IPS-15b (cell line): ENCODE results near the gene PTOV1.
"Not testable (repeated sequence)": the region's sequence is repeated elsewhere in the genome, so short reads cannot be mapped to it uniquely, and the experiment has no call there.

ENCODE experiments used
- H3K27me3 ChIP-seq: one replicate; pipeline ENCODE4 v1.6.1; 2013; ENCODE audit warnings: low read length; ENCODE audit not compliant: control insufficient read depth, insufficient read depth
- H3K36me3 ChIP-seq: one replicate; pipeline ENCODE4 v1.6.1; 2013; ENCODE audit warnings: low read length; ENCODE audit not compliant: control insufficient read depth, insufficient read depth
- H3K4me1 ChIP-seq: one replicate; pipeline ENCODE4 v1.6.1; 2013; ENCODE audit warnings: mild to moderate bottlenecking, low read length; ENCODE audit not compliant: control insufficient read depth, insufficient read depth
- H3K4me3 ChIP-seq: one replicate; pipeline ENCODE4 v1.5.1; 2013; ENCODE audit warnings: low read depth, low read length
- H3K9ac ChIP-seq: one replicate; pipeline ENCODE4 v1.6.1; 2013; ENCODE audit warnings: low read depth, mild to moderate bottlenecking, low read length
- H3K9me3 ChIP-seq: one replicate; pipeline ENCODE4 v1.6.1; 2013; ENCODE audit warnings: mild to moderate bottlenecking, low read length; ENCODE audit not compliant: control insufficient read depth, insufficient read depth

PTOV1 gene

GRCh38 chr19:49809160-49809940 is 41.6 kb upstream of the PTOV1 start:
- peaks cover 6% of the 10 kb centered on the region for H3K36me3 ChIP-seq
- peaks cover 5% of the 10 kb centered on the region for H3K4me1 ChIP-seq
- H3K27me3 ChIP-seq, result no peaks in the 10 kb centered on the region
- no peak overlapping the region for H3K9ac ChIP-seq
- no peaks in the 10 kb centered on the region for H3K9me3 ChIP-seq
- H3K4me3 ChIP-seq, result peak overlapping the region; percentile 70

GRCh38 chr19:49809941-49810389 is 41.0 kb upstream of the PTOV1 start:
- no peaks in the 10 kb centered on the region for H3K27me3 ChIP-seq
- H3K4me1 ChIP-seq, result peaks cover 5% of the 10 kb centered on the region
- peaks cover 6% of the 10 kb centered on the region for H3K36me3 ChIP-seq
- no peaks in the 10 kb centered on the region for H3K9me3 ChIP-seq
- no peak overlapping the region for H3K4me3 ChIP-seq
- no peak overlapping the region for H3K9ac ChIP-seq

GRCh38 chr19:49811328-49811727 is 39.6 kb upstream of the PTOV1 start:
- Histone ChIP-seq H3K9ac (no peak overlapping the region), H3K36me3 (peaks cover 4% of the 10 kb centered on the region), H3K27me3 (no peaks in the 10 kb centered on the region), H3K4me3 (no peak overlapping the region), H3K9me3 (no peaks in the 10 kb centered on the region), H3K4me1 (peaks cover 5% of the 10 kb centered on the region)

- peak overlapping the region; percentile 83 for H3K4me3 ChIP-seq
- no peaks in the 10 kb centered on the region for H3K36me3 ChIP-seq
- H3K4me1 ChIP-seq, result peaks cover 5% of the 10 kb centered on the region
- H3K27me3 ChIP-seq, result no peaks in the 10 kb centered on the region
- H3K9ac ChIP-seq, result peak overlapping the region; percentile 4
- H3K9me3 ChIP-seq, result no peaks in the 10 kb centered on the region
These were observed 38.4 kb upstream of the PTOV1 start for GRCh38 chr19:49812452-49812996.

GRCh38 chr19:49812997-49813861 is 37.7 kb upstream of the PTOV1 start, which contains the start of gene FUZ:
TSS of gene FUZ (minus strand) at chr19:49813292. CDS start at chr19:49813106, 186 bp downstream.
- Histone ChIP-seq H3K9me3 (no peaks in the 10 kb centered on the region), H3K36me3 (no peaks in the 10 kb centered on the region), H3K4me3 (peak within 1 kb of the TSS; percentile 83), H3K4me1 (peaks cover 5% of the 10 kb centered on the region), H3K9ac (peak within 1 kb of the TSS; percentile 39), H3K27me3 (no peaks in the 10 kb centered on the region)

- Histone ChIP-seq H3K27me3 (no peaks in the 10 kb centered on the region), H3K4me1 (peaks cover 5% of the 10 kb centered on the region), H3K9ac (no peak overlapping the region), H3K9me3 (no peaks in the 10 kb centered on the region), H3K4me3 (no peak overlapping the region), H3K36me3 (no peaks in the 10 kb centered on the region)
These were observed 36.9 kb upstream of the PTOV1 start for GRCh38 chr19:49814010-49814409.

GRCh38 chr19:49816590-49816989 is 34.4 kb upstream of the PTOV1 start:
- Histone ChIP-seq H3K4me3 (no peak overlapping the region), H3K4me1 (no peaks in the 10 kb centered on the region), H3K9ac (no peak overlapping the region), H3K9me3 (no peaks in the 10 kb centered on the region), H3K36me3 (no peaks in the 10 kb centered on the region), H3K27me3 (no peaks in the 10 kb centered on the region)

- H3K4me3 ChIP-seq, result peak within 1 kb of the TSS; percentile 79
- no peaks in the 10 kb centered on the region for H3K4me1 ChIP-seq
- peak within 1 kb of the TSS; percentile 94 for H3K9ac ChIP-seq
- H3K36me3 ChIP-seq, result peaks cover 1% of the 10 kb centered on the region
- H3K9me3 ChIP-seq, result no peaks in the 10 kb centered on the region
- no peaks in the 10 kb centered on the region for H3K27me3 ChIP-seq
These were observed 32.9 kb upstream of the PTOV1 start, which contains the start of gene MED25 for GRCh38 chr19:49817964-49818648. TSS of gene MED25 (plus strand) at chr19:49818289. CDS start at chr19:49818342, 53 bp downstream.

- Histone ChIP-seq H3K4me1 (no peaks in the 10 kb centered on the region), H3K9ac (peak overlapping the region; percentile 94), H3K4me3 (peak overlapping the region; percentile 79)
These were observed 32.1 kb upstream of the PTOV1 start for GRCh38 chr19:49818649-49819370.

GRCh38 chr19:49819452-49820115 is 31.4 kb upstream of the PTOV1 start:
- not testable (repeated sequence) for H3K9me3 ChIP-seq, H3K27me3 ChIP-seq, H3K9ac ChIP-seq, H3K36me3 ChIP-seq, H3K4me1 ChIP-seq
- H3K4me3 ChIP-seq, result peak overlapping the region; percentile 79

More at GRCh38 chr19:49818649-49819370, 32.1 kb upstream of the PTOV1 start:
- no peaks in the 10 kb centered on the region for H3K27me3 ChIP-seq
- H3K9me3 ChIP-seq, result no peaks in the 10 kb centered on the region
- H3K36me3 ChIP-seq, result peaks cover 7% of the 10 kb centered on the region
